Mucosa of descending colon (tissue), 3 donors: ENCODE data around the gene HSD3B2. TPM values are rescaled to one million over a fixed set of nuclear protein-coding genes. Genes with fewer than 3 reads are reported as not detected.

Experiments used
- ATAC-seq: fragments of 200-7000 bp; cut with Tn5 transposase; one replicate; pipeline ENCODE4 v1.9.1; 2020; ENCODE audit warnings: mild to moderate bottlenecking, moderate library complexity
- DNase-seq, 3 donors: peaks; one replicate each; pipeline ENCODE4 v3.0.0-alpha.2; 2020
- H3K36me3 ChIP-seq: fragments of 200-600 bp; one replicate; pipeline ENCODE4 v1.8.0; 2021; ENCODE audit warnings: low read depth, mild to moderate bottlenecking
- H3K4me1 ChIP-seq: fragments of 200-600 bp; one replicate; pipeline ENCODE4 v1.8.0; 2021; ENCODE audit warnings: low read depth, mild to moderate bottlenecking
- H3K4me3 ChIP-seq: fragments of 200-600 bp; one replicate; pipeline ENCODE4 v1.8.0; 2021; ENCODE audit warnings: mild to moderate bottlenecking
- H3K9me3 ChIP-seq: fragments of 200-600 bp; one replicate; pipeline ENCODE4 v1.8.0; 2021; ENCODE audit warnings: mild to moderate bottlenecking
- CTCF ChIP-seq: fragments of 200-600 bp; IDR thresholded peaks from one replicate; pipeline ENCODE4 v1.8.0; 2022; ENCODE audit warnings: antibody characterized with exemption, mild to moderate bottlenecking
- intact Hi-C, 2 donors: fragments of 100-400 bp; cut with DNase I in 1 of 2; cut with micrococcal nuclease in 1 of 2; formaldehyde crosslinking; loops; one replicate each; pipeline versions ENCODE4 v1.11.0 to v1.11.1; 2022; cut with DNase I, micrococcal nuclease
- total RNA-seq, 3 donors: library from RNA; stranded (reverse); fragmentation: NEBNext Ultra II Directional in 2 of 3; extraction: Animal tissue kit (Norgen Biotek cat#: 25700) in 2 of 3; gene quantifications; one replicate each; pipeline versions ENCODE4 v1.2.1 to v1.2.4, GENCODE V29; 2021 to 2023
- donor health status: DM: no; HTN: no; CAD: no; lungs with moderate emphysema.
- donor health status: DM: no; HTN: no; CAD: no.
- donor health status: DM: no; HTN: yes; CAD: no.

The HSD3B2 gene
- total RNA-seq, 3 donors from 2014 or later: 2.3 to 14.7 (median 4.1) TPM

GRCh38 chr1:119469741-119470140, 54.8 kb downstream of the HSD3B2 start:
- no peak for TF ChIP-seq CTCF
- ATAC-seq: no peak

GRCh38 chr1:119470377-119470776, 55.4 kb downstream of the HSD3B2 start:
- peaks cover 4% of the 10 kb centered on the region for H3K4me1 ChIP-seq
- ATAC-seq (no peak), DNase-seq (no peak)
- intact Hi-C loops: no loop called here
- H3K36me3 ChIP-seq: no peaks in the 10 kb centered on the region
- no peaks in the 10 kb centered on the region for H3K9me3 ChIP-seq
- no peak overlapping the region for H3K4me3 ChIP-seq
- no peak for TF ChIP-seq CTCF

More at GRCh38 chr1:119469741-119470140, 54.8 kb downstream of the HSD3B2 start:
- H3K4me1 ChIP-seq: peaks cover 4% of the 10 kb centered on the region
- no peak for DNase-seq
- intact Hi-C loops: no loop called here
- H3K4me3 ChIP-seq: no peak overlapping the region
- no peaks in the 10 kb centered on the region for H3K9me3 ChIP-seq
- H3K36me3 ChIP-seq: no peaks in the 10 kb centered on the region

- ATAC-seq (no peak), DNase-seq (no peak)
- no peaks in the 10 kb centered on the region for H3K36me3 ChIP-seq
- no peak overlapping the region for H3K4me3 ChIP-seq
- no peaks in the 10 kb centered on the region for H3K9me3 ChIP-seq
- intact Hi-C loops: no loop called here
- H3K4me1 ChIP-seq: peaks cover 4% of the 10 kb centered on the region
- no peak for TF ChIP-seq CTCF
Observed at GRCh38 chr1:119470958-119471357, 56.0 kb downstream of the HSD3B2 start.

GRCh38 chr1:119471566-119471965, 56.6 kb downstream of the HSD3B2 start:
- intact Hi-C loops: no loop called here
- DNase-seq (no peak), ATAC-seq (no peak)
- H3K9me3 ChIP-seq: no peaks in the 10 kb centered on the region
- no peak for TF ChIP-seq CTCF
- no peaks in the 10 kb centered on the region for H3K36me3 ChIP-seq
- H3K4me3 ChIP-seq: no peak overlapping the region
- peaks cover 4% of the 10 kb centered on the region for H3K4me1 ChIP-seq

- Histone ChIP-seq H3K4me1 (peaks cover 4% of the 10 kb centered on the region), H3K9me3 (no peaks in the 10 kb centered on the region), H3K4me3 (no peak overlapping the region), H3K36me3 (no peaks in the 10 kb centered on the region)
- TF ChIP-seq CTCF: no peak
- DNase-seq: no peak
- intact Hi-C loops: no loop called here
- no peak for ATAC-seq
Observed at GRCh38 chr1:119472080-119472818, 57.3 kb downstream of the HSD3B2 start.

Other genes with a start within 250 kb of the HSD3B2 start
- gene HAO2, start 46.4 kb upstream of the HSD3B2 start, total RNA-seq: not detected
- gene HSD3B1, start 92.1 kb downstream of the HSD3B2 start, total RNA-seq: under 1 TPM in 2 of 3 donors, not detected in 1; 0.41 to 0.48 TPM
- 1 to 10 TPM; 1.8 to 7.8 (median 2.8) TPM for gene ZNF697, start 233.1 kb downstream of the HSD3B2 start, total RNA-seq